WTC11 (cell line): ENCODE data around the gene ZNF548. TPM values are rescaled to one million over a fixed set of nuclear protein-coding genes. Genes with fewer than 3 reads are reported as not detected.

Experiments
- CBFB ChIP-seq: sonication (generic); formaldehyde crosslinking; IDR thresholded peaks from 2 replicates; pipeline ENCODE4 v1.8.1; 2022; ENCODE audit warnings: mild to moderate bottlenecking, low read depth, missing genetic modification reagents
- E2F5 ChIP-seq: sonication (generic); formaldehyde crosslinking; IDR thresholded peaks from 2 replicates; pipeline ENCODE4 v1.8.1; 2022; ENCODE audit warnings: mild to moderate bottlenecking, moderate library complexity, missing genetic modification reagents
- ESRRA ChIP-seq: sonication (generic); formaldehyde crosslinking; IDR thresholded peaks from 2 replicates; pipeline ENCODE4 v1.8.1; 2022; ENCODE audit warnings: mild to moderate bottlenecking, missing genetic modification reagents, borderline replicate concordance
- FOXJ3 ChIP-seq: sonication (generic); formaldehyde crosslinking; IDR thresholded peaks from 2 replicates; pipeline ENCODE4 v1.9.0; 2021; ENCODE audit warnings: missing genetic modification reagents, mild to moderate bottlenecking, borderline replicate concordance
- GTF2I ChIP-seq: fragments of 250-450 bp; sonication (Bioruptor Pico); conservative IDR thresholded peaks from 2 replicates; pipeline ENCODE4 v1.4.0; 2021; ENCODE audit warnings: mild to moderate bottlenecking
- IRF1 ChIP-seq: sonication (generic); formaldehyde crosslinking; IDR thresholded peaks from 2 replicates; pipeline ENCODE4 v1.8.0; 2023; ENCODE audit warnings: missing genetic modification reagents
- JAZF1 ChIP-seq: fragments of 250-450 bp; sonication (Bioruptor Pico); IDR thresholded peaks from 2 replicates; pipeline ENCODE4 v1.9.0; 2021; ENCODE audit warnings: moderate library complexity, mild to moderate bottlenecking, inconsistent platforms
- NFYB ChIP-seq: sonication (generic); formaldehyde crosslinking; conservative IDR thresholded peaks from 2 replicates; pipeline ENCODE4 v1.8.0; 2022; ENCODE audit warnings: low read depth, missing genetic modification reagents
- NR1H2 ChIP-seq: sonication (generic); formaldehyde crosslinking; IDR thresholded peaks from 2 replicates; pipeline ENCODE4 v1.9.0; 2021; ENCODE audit warnings: mild to moderate bottlenecking, moderate library complexity, missing genetic modification reagents
- RELA ChIP-seq: sonication (generic); formaldehyde crosslinking; IDR thresholded peaks from 2 replicates; pipeline ENCODE4 v1.8.1; 2022; ENCODE audit warnings: missing genetic modification reagents, mild to moderate bottlenecking, borderline replicate concordance
- SP1 ChIP-seq: sonication (generic); formaldehyde crosslinking; conservative IDR thresholded peaks from 2 replicates; pipeline ENCODE4 v1.8.1; 2022; ENCODE audit warnings: missing genetic modification reagents
- TP53 ChIP-seq: sonication (generic); formaldehyde crosslinking; IDR thresholded peaks from 2 replicates; pipeline ENCODE4 v1.8.1; 2023; ENCODE audit warnings: mild to moderate bottlenecking, missing genetic modification reagents
- ZNF121 ChIP-seq: sonication (generic); formaldehyde crosslinking; IDR thresholded peaks from 2 replicates; pipeline ENCODE4 v1.8.0; 2023; ENCODE audit warnings: missing genetic modification reagents
- ZNF138 ChIP-seq: sonication (generic); formaldehyde crosslinking; conservative IDR thresholded peaks from 2 replicates; pipeline ENCODE4 v1.8.1; 2022; ENCODE audit warnings: mild to moderate bottlenecking, moderate library complexity, missing genetic modification reagents
- ZNF219 ChIP-seq: sonication (generic); formaldehyde crosslinking; IDR thresholded peaks from 2 replicates; pipeline ENCODE4 v1.8.0; 2023; ENCODE audit warnings: missing genetic modification reagents, mild to moderate bottlenecking, borderline replicate concordance
- ZNF263 ChIP-seq: sonication (generic); formaldehyde crosslinking; IDR thresholded peaks from 2 replicates; pipeline ENCODE4 v1.8.1; 2022; ENCODE audit warnings: low read depth, mild to moderate bottlenecking, moderate library complexity, missing genetic modification reagents
- ZNF396 ChIP-seq: fragments of 250-450 bp; sonication (Bioruptor Pico); IDR thresholded peaks from 2 replicates; pipeline ENCODE4 v1.8.0; 2021; ENCODE audit warnings: mild to moderate bottlenecking, moderate library complexity, borderline replicate concordance
- ZNF532 ChIP-seq: fragments of 250-450 bp; sonication (Bioruptor Pico); IDR thresholded peaks from 2 replicates; pipeline ENCODE4 v1.9.0; 2021; ENCODE audit warnings: mild to moderate bottlenecking, borderline replicate concordance
- total RNA-seq: library from RNA; stranded (reverse); gene quantifications from 3 replicates; pipeline ENCODE4 v1.2.3, GENCODE V29; 2021
- TF ChIP-seq, protein P1 (sequence below): sonication (generic); formaldehyde crosslinking; IDR thresholded peaks from 2 replicates; pipeline ENCODE4 v1.8.0; 2022; ENCODE audit warnings: mild to moderate bottlenecking, missing genetic modification reagents
- TF ChIP-seq, protein P2 (sequence below): fragments of 250-450 bp; sonication (Bioruptor Pico); conservative IDR thresholded peaks from 2 replicates; pipeline ENCODE4 v1.9.0; 2021; ENCODE audit warnings: mild to moderate bottlenecking
- TF ChIP-seq, protein P3 (sequence below): fragments of 250-450 bp; sonication (Bioruptor Pico); IDR thresholded peaks from 2 replicates; pipeline ENCODE4 v1.9.0; 2021; ENCODE audit warnings: mild to moderate bottlenecking
- TF ChIP-seq, protein P4 (sequence below): fragments of 250-450 bp; sonication (Bioruptor Pico); IDR thresholded peaks from 2 replicates; pipeline ENCODE4 v2.1.2; 2022; ENCODE audit warnings: mild to moderate bottlenecking, moderate library complexity
- TF ChIP-seq, protein P5 (sequence below): sonication (generic); formaldehyde crosslinking; IDR thresholded peaks from 2 replicates; pipeline ENCODE4 v1.8.0; 2022; ENCODE audit warnings: missing genetic modification reagents

ZNF548 gene
- total RNA-seq, 1 experiment from 2014 or later: 11.3 TPM

DNA sequence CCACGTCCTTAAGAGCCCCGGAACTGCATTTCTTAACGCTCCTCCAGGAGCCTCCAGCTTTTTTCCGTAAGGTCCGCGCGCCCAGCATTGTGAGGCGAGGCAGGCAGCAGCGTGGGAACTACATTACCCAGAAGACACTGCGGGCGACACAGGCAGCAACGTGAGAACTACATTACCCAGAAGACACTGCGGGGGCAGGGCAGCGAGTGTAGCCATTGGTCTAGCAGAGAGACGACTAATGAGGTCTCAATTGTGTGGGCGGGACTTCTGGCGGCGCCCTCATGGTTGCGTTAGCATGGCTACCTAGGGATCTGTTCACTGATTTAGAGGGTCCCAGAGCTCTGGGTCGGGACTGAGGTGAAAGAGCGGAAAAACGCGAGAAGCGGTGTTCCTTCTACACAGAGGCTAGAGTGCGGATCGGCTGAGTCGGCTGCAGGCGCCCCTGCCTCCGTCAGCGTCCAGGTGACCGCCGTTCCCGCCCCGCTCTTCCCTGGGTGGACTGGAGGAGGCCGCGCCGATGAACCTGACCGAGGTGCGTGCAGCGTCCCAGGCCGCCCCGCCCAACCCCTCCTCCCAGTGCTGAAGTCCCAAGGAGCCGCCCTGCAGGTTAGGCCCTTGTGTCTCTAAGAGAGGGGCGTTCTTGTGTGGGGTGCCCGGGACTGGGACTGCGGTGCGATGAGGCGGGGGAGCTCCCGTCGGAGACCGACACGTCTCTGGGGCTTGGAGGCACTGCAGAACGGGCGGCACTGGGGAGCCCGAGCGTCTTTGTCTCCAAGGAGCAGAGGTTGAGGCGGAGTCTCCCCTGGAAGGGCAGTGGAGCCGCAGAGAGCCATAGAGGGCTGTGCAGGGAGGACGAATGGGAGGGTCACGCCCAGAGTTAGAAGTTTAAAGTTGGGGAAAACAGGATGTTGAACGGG is 45.7 kb downstream of the ZNF548 start, which contains the start of gene ZNF749 (continued):
- TF ChIP-seq, protein P1, sequence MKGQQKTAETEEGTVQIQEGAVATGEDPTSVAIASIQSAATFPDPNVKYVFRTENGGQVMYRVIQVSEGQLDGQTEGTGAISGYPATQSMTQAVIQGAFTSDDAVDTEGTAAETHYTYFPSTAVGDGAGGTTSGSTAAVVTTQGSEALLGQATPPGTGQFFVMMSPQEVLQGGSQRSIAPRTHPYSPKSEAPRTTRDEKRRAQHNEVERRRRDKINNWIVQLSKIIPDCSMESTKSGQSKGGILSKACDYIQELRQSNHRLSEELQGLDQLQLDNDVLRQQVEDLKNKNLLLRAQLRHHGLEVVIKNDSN (CRISPR knock-in tag): no peak; the same call in 1 of the 2 replicates
- 0 out of 2 replicates have a peak, but pooled peaks have one; percentile 46 for TF ChIP-seq RELA
- TF ChIP-seq NFYB (CRISPR knock-in tag): peak; percentile 68
- TF ChIP-seq, protein P2, sequence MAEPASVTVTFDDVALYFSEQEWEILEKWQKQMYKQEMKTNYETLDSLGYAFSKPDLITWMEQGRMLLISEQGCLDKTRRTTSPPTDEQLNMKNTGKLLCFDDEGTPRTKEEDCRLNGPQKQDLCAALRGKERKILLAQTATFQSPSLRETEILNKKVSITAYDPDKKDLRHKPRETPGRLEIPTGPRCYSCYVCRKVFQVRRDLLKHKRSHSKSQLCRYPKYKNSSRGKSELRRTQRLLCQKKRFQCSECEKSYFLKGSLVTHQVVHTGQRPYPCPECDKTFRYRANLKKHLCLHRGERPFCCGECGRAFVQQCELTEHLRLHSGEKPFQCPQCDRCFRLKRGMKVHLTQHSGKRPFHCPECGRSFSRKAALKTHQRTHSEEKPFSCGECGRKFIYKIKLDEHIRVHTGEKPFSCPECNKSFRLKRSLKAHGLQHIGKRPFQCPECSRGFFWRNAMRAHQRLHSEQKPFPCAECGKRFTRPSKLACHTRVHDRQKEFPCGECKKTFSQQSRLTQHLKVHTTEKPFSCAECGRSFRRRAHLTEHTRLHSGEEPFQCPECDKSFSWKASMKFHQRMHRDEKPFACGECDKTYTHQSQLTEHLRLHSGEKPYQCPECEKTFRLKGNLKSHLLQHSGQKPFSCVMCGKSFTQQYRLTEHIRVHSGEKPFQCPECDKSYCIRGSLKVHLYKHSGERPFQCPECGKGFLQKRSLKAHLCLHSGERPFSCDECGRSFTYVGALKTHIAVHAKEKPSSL (CRISPR knock-in tag): no peak
- no peak for TF ChIP-seq IRF1 (CRISPR knock-in tag)
- no peak for TF ChIP-seq ZNF219 (CRISPR knock-in tag)
- TF ChIP-seq ZNF396: no peak
- peak; percentile 95 for TF ChIP-seq SP1 (CRISPR knock-in tag)
- TF ChIP-seq, protein P3, sequence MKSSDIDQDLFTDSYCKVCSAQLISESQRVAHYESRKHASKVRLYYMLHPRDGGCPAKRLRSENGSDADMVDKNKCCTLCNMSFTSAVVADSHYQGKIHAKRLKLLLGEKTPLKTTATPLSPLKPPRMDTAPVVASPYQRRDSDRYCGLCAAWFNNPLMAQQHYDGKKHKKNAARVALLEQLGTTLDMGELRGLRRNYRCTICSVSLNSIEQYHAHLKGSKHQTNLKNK (CRISPR knock-in tag): no peak
- TF ChIP-seq ZNF263 (CRISPR knock-in tag): no peak
- no peak for TF ChIP-seq NR1H2 (CRISPR knock-in tag)
- no peak for TF ChIP-seq JAZF1 (CRISPR knock-in tag)
- no peak for TF ChIP-seq ZNF138 (CRISPR knock-in tag)
- TF ChIP-seq E2F5 (CRISPR knock-in tag): peak; percentile 51; the same call in 1 of the 2 replicates
- no peak for TF ChIP-seq ESRRA
- no peak for TF ChIP-seq TP53 (CRISPR knock-in tag)
- TF ChIP-seq FOXJ3 (CRISPR knock-in tag): no peak
- no peak for TF ChIP-seq GTF2I (CRISPR knock-in tag)
- TF ChIP-seq ZNF121 (CRISPR knock-in tag): no peak
- TF ChIP-seq ZNF532 (CRISPR knock-in tag): no peak
- TF ChIP-seq, protein P4, sequence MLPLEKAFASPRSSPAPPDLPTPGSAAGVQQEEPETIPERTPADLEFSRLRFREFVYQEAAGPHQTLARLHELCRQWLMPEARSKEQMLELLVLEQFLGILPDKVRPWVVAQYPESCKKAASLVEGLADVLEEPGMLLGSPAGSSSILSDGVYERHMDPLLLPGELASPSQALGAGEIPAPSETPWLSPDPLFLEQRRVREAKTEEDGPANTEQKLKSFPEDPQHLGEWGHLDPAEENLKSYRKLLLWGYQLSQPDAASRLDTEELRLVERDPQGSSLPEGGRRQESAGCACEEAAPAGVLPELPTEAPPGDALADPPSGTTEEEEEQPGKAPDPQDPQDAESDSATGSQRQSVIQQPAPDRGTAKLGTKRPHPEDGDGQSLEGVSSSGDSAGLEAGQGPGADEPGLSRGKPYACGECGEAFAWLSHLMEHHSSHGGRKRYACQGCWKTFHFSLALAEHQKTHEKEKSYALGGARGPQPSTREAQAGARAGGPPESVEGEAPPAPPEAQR (CRISPR knock-in tag): no peak
- TF ChIP-seq CBFB (CRISPR knock-in tag): no peak
- TF ChIP-seq, protein P5, sequence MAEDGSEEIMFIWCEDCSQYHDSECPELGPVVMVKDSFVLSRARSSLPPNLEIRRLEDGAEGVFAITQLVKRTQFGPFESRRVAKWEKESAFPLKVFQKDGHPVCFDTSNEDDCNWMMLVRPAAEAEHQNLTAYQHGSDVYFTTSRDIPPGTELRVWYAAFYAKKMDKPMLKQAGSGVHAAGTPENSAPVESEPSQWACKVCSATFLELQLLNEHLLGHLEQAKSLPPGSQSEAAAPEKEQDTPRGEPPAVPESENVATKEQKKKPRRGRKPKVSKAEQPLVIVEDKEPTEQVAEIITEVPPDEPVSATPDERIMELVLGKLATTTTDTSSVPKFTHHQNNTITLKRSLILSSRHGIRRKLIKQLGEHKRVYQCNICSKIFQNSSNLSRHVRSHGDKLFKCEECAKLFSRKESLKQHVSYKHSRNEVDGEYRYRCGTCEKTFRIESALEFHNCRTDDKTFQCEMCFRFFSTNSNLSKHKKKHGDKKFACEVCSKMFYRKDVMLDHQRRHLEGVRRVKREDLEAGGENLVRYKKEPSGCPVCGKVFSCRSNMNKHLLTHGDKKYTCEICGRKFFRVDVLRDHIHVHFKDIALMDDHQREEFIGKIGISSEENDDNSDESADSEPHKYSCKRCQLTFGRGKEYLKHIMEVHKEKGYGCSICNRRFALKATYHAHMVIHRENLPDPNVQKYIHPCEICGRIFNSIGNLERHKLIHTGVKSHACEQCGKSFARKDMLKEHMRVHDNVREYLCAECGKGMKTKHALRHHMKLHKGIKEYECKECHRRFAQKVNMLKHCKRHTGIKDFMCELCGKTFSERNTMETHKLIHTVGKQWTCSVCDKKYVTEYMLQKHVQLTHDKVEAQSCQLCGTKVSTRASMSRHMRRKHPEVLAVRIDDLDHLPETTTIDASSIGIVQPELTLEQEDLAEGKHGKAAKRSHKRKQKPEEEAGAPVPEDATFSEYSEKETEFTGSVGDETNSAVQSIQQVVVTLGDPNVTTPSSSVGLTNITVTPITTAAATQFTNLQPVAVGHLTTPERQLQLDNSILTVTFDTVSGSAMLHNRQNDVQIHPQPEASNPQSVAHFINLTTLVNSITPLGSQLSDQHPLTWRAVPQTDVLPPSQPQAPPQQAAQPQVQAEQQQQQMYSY (CRISPR knock-in tag): no peak
